Activated T-cell treated with anti-CD3 and anti-CD28 coated beads, Interleukin-2, amount 50 U/mL, for 48 hours (primary cell): ENCODE data around the gene ADCY4.
A peak's percentile ranks its signal among the peaks of the same experiment; 100 is the strongest.

Source experiments
- DNase-seq, 2 experiments: peaks; one replicate each; pipeline ENCODE4 v3.0.0-alpha.2; 2020

The ADCY4 gene

DNA sequence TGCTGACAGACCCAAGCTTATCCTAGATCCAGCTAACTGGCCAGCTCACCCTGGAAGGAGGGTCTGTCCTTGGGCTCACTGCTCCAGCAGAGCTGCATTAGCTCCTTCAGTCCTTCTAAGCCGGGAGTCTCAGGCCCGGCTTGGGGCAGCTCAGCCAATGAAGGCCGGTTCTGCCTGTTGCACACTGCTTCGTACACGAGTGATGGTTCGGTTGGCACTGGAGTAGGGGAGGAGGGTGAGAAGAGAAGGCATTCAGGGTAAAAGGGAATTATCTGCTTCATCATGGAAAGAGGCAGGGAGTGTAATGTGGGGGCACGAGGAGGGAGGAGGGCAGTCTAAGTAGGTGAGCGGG lies 2.9 kb upstream of the ADCY4 start:
- DNase-seq = no peak

DNA sequence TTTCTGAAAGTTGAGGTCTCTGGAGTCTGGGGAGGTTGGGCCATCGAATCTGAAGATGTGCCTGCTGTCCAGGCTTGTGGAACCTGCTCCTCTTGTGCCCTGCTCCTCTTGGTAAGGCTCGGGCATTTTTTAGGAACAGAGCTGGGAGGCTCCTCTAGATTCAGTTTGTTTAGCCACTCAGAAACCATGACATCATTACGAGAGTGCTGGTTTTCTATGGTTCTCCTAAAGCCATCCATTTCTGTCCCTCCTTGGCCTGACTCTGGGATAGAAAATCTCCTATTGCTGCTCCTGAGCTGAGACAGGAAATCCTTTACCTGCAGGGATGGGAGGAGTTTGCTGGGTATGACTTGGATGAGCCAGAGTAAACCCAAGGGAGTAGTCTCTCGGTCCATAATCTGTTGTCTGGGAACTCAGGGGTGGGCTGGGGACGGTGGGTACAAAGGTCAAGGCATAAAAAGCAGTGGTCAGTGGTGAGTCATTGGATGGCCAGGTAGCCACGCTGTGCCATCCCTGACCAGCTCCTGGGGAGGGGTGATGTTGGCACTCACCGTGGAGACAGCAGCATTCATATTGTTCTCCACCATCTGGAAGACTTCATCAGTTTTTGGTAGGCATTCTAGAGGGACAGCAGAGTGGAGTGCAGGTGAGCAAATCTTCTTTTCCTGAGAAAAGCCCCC lies 2.4 kb upstream of the ADCY4 start:
- DNase-seq = no peak

DNA sequence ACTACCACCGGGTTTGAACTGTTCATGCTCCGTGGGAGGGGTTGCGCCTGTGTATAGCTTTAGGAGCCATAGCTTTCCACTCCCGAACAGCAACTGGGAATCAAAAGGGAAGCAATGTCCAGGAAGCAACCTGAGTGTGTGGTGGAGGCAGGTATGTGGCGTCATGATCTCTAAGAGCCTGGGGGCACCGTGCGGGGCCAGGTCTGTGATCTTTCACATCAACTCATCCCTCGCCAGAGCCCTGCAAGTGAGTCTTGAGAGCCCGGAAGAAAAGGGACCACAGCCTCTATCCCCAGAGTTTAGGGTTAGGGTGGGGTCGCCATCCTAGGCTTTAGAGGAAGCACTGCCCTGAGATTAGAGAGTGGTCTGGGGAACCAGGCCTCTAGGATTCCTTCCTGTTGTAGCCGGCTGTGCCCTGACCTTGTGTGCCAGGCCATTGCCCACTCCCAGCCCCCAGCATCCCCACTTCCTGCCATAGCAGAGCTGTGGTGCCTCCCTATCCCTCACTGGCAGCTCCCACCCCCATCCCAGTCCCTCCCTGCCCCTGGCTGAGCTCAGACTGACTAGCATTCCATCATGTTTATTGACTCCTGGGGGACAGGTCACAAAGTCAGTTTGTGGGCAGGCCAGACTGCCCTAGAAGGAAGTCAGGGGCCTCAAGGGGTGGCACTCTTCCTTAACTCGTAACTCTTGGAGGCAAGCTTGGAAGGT lies 745 bp upstream of the ADCY4 start:
- no peak for DNase-seq

DNA sequence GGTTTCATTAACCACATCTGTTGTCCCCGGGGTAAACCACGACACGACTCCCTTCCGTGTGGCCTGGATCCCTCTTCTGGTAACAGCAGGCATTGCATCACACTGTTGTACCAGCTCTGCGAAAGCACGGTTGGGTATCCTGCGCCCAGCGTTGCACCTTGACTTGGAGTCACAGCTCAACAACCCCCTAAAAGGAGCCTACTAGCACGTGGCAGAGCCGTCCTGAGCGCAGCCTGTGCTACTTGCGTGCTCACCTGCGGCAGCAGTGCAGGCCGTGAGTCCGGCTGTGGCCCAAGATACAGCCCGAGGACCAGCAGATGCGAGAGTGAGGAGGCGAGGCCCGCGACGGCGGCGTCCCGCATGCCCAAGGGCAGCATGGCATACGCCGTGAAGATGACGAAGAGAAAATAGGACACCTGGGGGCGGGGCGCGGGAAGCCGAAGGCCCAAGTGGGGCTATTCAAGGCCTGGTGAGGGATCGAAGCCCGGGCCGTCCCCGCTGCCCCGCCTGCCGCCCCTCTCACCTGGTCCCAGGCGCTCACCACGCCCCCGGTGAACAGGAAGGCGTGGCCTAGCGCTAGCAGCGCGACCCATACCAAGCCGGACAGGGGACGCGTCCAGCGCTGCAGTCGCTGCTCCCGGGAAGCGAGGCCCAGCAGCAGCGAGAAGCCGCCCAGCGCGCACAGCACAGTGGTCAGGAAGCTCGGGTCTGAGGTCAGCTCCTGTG lies 2.4 kb downstream of the ADCY4 start:
- DNase-seq = peak; percentile 86 to 87

DNA sequence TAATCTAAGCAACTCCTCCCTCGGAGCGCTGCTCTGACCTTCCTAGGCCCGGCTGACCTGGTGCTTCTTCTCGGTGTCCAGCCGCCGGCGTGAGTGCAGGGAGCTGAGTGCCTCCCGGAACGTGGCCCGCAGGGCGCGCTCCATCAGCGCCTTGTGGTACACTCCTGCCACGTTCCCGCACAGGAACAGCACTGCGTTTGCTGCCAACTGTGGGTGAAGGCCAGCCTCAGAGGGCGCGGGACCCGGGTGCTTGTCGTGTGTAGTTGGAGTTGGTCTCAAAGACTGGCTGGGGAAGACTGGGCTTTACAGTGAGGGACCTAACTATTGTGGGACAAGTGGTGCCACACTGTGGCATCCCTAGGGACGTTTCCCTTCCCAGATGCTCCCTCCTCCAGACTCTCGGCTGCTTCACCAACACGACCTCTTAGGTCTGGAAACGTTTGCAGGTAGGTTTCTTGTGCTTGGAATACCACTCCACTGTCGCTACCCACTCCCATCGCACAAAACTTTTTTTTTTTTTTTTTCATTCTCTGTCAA lies 3.1 kb downstream of the ADCY4 start:
- peak in 1 of 2 experiments; percentile 31 for DNase-seq

DNA sequence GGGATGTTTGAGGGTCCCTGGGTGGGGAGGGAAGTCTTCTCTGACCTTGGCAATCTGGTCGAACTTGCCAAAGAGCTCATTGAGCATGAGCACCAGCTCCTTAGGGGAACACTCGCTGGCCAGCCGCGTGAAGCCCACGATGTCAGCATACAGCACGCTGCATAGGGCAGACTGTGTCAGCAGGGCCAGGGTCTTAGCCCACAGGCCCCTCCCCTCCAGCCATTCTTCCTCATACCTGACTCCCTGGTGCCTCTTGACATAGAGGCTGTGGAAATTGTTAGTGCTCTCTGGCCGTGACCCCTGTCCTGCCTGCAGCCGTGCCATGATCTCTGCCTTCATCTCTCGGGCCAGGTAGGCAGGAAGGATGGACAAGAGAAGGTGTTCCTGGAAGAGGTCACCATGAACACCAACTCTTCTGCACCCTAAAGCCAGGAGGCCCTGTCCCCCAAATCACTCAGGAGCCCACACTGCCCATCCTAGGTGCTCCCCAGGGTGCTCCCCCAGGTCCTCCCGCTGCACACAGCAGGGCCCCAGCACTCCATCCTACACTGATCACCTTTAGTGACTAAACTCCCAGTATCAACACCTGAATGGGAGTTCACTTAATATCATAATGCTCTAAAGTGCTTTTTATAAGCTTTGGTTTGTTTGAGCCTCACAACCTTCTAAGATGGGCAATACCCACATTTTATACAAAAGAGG lies 3.7 kb downstream of the ADCY4 start:
- no peak for DNase-seq

DNA sequence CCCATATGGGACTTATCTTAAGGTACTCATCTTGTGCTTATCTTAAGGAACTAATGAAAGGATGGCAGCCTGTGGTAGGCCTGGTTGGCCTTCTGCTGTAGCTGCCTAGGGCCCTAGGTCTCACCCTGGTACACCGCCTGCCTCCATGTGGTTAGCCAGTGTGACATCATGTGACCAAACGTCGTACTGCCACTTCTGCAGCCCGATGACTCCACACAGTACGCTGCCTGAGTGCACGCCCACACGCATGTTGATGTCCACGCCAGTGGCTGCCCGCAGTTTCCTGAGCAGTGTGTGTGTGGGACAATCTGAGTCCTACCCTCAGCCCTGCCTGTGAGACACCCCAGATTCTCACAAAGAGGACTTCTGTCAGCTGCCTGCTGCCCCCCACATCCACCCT lies 5.1 kb downstream of the ADCY4 start:
- peak; percentile 66 to 74 for DNase-seq

DNA sequence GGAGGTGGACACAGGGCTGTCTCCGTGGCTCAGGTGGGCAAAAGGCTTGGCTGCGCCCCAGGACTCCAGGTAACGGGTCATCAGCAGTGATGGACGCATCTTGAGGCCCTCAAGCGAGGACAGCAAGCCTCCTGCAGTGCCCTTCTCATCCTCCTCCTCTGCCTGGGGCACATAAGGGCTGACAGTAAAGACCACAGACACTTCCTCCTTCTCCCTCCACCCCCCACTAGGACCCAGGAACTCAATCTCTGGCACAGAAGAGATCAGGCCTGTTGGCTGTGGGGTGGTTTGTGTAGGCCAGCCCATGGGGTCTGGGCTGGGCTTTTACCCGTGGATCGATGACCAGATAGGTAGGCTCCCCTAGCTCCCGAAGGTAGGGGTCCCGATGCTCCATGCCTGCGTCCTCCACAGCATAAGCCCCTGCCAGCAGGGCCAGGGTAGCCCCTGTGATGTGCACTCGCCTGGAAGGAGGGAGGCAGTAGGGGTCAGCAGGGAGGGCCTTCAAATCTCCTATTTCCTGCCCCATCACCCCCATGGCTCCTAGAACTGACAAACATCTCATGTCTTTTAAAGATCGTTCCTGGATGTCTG lies 5.7 kb downstream of the ADCY4 start:
- no peak for DNase-seq

DNA sequence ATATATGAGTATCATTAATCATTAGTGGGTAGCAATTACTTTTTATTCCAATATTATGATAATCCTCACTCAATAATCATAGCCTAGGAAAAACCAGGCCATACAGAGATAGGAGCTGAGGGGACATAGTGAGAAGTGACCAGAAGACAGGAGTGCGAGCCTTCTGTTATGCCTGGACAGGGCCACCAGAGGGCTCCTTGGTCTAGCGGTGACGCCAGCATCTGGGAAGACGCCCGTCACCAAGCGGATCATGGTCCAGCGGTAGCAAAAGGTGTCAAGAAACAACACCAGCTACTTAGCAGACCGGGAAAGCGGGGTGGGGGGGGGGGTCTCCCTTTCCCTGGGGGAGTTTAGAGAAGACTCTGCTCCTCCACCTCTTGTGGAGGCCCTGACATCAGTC lies 7.0 kb downstream of the ADCY4 start:
- peak; percentile 35 to 59 for DNase-seq

DNA sequence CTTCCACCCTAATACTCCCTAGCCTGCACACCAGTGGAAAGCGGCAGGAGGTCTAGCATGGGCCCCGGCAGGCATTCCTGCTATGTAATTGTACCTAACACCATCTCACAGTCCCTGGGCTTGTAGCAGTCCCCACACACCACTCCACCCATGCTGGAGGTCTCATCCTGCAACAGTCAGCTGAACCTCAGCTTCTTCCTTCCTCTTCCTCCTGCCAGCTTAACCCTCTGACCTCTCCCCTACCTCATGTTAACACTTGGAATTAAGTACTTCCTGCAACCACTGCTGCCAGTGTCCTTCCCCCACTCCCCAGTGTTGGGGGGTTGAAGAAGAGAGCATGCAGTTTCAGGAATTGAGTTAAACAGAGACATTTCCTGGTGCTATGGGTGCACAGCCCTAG lies 7.6 kb downstream of the ADCY4 start:
- DNase-seq = no peak

DNA sequence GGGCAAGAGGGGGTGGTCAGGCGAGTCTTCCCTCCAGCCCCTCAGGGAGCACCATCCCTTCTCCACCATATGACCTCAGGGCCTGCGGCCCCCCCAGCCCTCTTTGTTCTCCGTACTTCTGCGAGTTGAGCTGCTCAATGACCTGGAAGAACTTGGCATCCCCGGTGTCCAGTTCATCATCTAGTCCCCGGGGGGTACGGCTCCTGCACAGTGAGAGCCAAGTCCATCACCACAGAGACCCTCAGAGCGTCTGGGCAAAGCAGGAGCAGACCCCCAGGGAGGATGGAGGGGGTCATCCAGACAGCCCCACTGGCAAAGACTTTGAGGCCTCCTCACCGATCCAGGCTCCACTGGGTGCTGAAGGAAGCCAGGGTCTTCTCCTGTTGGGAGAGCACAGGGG lies 8.9 kb downstream of the ADCY4 start:
- DNase-seq = no peak

DNA sequence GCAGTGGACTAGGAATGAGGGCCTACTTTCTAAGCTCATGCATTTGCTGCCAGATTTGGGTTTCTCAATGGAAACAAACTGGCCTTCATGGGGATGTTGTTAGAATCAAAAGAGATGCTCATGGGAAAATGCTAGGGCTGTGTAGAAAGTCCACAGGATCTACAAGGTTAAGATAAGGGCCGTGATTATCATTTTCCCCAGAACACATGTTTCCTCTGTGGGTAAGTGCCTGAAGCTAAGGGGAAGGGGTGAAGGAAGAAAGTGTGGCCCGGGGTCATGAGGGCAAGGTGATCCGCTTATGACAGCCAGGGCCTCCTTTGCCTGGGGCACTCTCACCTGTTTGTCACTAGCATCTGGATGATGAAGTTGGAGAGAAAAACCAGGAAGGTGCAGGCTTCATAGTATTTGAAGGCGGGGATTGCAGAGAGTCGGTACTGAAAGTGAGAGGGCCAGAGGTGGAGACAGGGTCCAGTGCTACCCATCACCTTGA lies 9.8 kb downstream of the ADCY4 start:
- DNase-seq = no peak

DNA sequence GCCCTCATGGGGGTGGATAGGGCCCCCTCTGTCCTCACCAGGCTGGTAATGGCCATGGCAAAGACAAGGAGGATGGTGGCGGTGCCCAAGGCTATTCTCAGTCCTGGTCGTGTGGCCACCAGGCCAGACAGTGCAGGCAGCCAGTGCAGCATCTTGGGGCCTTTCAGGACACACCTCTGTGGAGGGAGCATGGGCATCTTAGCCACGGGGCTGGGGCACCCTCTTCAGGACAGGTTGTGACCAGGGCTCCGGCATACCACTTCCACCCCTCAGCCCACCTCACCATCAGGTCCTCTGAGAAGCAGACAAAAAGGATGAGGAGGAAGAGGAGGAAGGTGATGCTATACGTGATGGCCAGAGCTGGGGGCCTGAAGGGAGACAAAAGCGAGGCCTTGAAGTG lies 10.8 kb downstream of the ADCY4 start:
- DNase-seq = no peak

DNA sequence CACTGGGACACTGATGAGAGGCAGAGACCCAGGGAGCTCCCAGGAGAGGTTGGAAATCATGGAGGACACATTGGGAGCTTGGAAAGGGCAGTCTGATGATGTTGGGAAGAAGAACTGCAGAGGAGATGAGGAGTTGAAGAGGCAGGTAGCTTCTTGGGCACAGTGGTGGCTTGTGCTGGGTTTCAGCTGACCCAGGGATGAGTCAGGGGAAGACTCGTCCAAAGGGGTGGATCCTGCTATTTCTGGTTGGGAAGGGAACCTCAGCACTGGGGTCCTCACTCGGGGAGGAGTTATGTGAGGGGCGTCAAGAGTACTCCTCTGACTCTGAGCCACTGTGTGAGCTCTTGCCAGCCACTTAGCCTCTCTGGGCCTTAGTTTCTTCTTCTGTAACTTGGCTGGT lies 11.5 kb downstream of the ADCY4 start:
- no peak for DNase-seq

DNA sequence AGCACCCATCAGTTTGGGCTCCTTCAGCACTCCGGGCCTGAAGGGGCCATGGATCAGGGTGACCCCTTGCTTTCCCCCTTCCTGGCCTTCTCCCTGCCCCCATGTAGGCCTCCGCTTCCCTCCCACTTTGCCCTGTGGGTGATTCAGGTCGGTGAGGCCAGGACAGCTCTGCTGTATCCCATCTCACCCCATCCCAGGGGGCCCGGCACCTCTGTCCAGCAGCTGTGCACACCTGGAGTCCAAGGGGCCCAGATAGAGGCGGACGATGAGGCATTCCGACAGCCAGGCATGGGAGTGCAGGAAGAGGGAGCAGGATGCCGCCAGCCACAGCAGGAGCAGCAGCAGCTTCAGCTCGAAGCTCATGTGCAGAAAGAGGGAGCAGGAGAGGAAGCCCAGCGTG lies 12.2 kb downstream of the ADCY4 start:
- DNase-seq = no peak

DNA sequence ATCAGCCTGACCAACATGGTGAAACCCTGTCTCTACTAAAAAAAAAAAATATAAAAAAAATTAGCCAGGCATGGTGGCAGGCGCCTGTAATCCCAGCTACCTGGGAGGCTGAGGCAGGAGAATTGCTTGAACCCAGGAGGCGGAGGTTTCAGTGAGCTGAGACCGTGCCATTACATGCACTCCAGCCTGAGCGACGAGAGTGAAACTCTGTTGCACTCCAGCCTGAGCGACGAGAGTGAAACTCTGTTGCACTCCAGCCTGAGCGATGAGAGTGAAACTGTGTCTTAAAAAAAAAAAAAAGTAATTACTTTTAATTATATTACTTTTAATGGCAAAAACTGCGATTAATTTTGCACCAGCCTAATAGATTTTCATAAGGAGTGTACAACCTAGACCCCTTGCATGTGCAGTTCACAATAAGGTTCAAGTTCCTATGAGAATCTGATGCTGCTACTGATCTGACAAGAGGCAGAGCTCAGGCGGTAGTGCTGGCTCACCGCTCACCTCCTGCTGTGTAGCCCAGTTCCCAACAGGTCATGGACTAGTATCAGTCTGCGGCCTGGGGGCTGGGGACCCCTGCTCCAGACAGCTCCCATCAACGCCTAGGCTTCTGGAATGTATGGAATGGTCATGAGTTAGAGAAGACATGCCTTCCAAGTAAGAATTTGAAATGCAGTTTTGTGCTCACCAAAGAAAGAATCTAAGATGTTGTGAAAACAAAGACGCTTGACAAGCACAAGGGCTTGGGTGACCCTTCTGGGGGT lies 13.5 kb downstream of the ADCY4 start:
- DNase-seq = no peak

DNA sequence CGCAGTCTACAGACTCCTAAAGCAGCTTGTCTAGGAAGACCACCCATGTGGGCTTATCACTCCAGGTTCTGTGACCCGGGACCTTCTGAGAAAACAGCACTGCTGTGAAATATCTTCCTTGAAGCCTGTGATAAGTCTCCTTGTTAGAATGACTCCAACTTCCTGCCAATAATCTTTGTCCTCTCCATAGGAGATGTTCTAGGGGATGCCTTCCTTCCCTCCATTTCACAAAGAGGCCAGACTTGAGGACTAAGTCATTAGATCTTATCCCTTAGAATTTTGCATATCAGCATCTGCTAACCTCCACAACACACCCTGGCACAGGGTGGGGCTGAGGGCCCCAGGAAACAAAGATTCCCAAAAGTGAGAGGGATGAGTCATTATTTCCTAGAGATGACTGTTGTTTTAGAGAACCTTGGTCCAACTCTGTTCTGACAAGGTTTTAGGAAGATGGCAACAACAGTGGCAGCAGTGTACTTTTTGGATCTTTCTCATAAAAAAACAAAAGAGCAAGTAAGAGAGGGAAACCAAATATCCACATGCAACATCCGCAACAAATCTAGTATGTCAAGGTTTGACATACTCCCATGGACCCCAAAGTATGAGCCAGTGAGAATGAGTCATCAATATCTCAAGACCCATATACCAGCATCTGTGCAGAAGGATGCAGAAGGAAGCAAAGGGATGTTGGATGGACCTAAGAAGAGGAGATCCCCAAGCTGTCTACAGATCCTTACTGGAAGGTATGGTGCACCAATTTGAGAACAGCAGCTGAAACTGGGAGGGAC lies 17.5 kb downstream of the ADCY4 start:
- peak in 1 of 2 experiments; percentile 18 for DNase-seq

DNA sequence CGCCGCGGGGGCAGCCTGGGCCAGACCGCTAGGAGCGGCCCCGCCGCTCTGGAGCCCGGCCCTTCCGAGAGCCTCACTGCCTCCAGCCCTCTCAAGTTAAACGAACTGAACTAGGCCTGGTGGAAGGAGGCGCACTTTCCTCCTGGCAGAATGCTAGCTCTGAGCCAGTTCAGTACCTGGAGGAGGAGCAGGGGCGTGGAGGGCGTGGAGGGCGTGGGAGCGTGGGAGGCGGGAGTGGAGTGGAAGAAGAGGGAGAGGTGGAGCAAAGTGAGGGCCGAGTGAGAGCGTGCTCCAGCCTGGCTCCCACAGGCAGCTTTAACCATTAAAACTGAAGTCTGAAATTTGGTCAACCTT lies 18.3 kb downstream of the ADCY4 start:
- no peak for DNase-seq

DNA sequence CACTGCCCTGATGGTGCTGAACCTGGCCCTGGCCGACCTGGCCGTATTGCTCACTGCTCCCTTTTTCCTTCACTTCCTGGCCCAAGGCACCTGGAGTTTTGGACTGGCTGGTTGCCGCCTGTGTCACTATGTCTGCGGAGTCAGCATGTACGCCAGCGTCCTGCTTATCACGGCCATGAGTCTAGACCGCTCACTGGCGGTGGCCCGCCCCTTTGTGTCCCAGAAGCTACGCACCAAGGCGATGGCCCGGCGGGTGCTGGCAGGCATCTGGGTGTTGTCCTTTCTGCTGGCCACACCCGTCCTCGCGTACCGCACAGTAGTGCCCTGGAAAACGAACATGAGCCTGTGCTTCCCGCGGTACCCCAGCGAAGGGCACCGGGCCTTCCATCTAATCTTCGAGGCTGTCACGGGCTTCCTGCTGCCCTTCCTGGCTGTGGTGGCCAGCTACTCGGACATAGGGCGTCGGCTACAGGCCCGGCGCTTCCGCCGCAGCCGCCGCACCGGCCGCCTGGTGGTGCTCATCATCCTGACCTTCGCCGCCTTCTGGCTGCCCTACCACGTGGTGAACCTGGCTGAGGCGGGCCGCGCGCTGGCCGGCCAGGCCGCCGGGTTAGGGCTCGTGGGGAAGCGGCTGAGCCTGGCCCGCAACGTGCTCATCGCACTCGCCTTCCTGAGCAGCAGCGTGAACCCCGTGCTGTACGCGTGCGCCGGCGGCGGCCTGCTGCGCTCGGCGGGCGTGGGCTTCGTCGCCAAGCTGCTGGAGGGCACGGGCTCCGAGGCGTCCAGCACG lies 18.9 kb downstream of the ADCY4 start:
- DNase-seq = no peak

DNA sequence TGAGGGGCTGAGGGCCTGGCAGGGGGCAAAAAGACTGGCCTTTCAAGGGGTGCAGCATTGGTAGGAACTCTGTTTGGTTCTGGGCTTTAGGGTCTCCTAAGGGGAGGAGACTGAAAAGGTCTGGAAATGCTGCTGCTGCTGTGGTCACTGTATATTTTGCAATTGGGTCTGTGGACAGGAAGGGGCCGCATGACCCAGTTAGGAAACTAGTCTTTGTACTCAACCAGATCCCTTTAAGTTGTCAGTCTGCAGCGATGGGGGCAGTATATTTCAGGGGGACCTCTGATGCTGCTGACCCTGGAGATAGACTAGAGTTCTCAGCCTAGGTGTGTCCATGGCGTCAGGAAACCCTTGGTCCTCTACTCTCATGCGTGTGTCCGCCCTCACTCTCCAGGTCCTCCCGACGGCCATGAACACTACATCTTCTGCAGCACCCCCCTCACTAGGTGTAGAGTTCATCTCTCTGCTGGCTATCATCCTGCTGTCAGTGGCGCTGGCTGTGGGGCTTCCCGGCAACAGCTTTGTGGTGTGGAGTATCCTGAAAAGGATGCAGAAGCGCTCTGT lies 19.5 kb downstream of the ADCY4 start:
- no peak for DNase-seq
